GM19099 (cell line): ENCODE measurements around the gene SLX9.

Experiments
- POLR2A ChIP-seq: IDR thresholded peaks from 3 replicates; pipeline ENCODE4 v1.6.1; 2011; ENCODE audit warnings: low read depth; ENCODE audit not compliant: insufficient read length; ENCODE audit errors: extremely low read depth

Gene SLX9

GRCh38 chr21:44977616-44978340 is 37.9 kb downstream of the SLX9 start:
- TF ChIP-seq POLR2A: no peak

- no peak for TF ChIP-seq POLR2A
Measured at GRCh38 chr21:44979687-44980561, 40.1 kb downstream of the SLX9 start.

DNA sequence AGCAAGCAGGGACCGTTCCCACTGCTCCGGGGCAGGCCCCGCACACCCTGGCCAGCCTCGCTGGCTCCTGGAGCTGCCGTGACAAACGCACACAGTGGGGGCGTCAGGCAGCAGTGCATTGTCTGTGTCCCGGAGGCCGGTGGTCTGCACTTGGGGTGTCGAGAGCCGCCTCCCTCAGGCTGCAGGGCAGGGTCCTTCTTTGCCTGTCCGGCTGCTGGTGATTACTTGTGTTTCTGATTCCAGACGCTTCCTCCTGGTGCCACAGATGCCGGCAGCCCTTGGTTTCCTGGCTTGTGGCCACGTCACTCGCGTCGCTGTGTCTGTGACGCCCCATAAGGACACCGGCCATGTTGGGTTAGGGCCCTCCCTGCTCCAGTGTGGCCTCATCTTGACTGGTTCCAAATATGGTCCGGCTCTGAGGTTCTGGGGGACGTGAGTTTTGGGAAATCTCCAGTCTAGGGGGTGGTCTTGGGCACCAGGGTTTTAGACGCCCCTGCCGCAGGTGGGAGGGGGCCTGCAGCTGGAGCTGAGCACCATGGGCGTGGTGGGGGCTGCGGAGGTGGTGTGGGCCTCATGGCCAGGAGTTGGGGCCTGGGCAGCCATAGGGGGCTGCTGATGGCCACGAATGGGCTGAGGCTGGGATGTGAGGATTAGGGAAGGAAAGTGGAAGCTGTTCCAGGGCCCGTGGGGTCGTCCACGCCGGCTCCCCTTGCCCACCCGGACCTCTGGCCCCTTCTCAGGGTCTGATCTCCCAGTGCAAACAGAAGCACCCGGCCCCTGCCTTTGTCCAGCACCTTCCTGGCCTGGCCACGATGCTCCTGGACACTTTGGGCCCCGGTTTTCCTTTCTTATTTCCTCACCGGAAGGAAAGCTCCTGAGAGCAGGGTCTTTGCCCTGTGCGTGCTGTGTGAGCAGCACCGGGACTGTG is 41.0 kb downstream of the SLX9 start:
- no peak for TF ChIP-seq POLR2A

DNA sequence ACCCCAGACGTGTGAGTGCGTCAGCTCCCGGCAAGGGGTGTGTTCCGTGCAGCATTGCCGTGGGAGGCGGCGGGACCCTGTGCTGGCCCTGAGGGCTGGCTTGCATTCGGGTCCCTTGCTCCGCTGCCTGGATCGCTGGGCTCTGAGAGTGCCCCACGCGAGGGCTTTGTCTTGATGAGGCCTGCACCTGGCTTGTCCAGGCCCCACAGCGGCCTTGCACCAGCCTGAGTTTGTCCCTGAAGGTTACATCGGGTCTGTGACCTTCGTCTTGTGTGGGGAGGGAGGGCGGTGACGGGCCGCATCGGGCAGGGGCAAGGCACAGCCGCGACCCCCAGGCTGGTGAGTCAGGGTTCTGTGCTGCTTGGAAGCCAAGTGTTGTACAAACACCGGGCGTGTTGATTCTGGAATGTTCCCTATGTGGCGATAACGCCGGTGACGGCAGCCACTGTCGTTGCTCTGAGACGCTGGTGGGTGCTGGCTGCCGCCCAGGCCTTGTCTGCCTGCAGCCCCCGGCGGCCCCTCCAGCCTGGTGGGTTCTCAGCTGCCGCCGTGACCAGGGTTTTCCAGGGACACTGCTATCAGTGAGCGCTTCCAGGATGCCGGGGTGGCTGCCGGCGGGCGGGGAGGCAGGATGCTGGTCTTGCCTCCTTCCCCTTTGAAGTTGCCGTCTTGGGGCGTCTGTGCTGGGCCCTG is 42.9 kb downstream of the SLX9 start:
- TF ChIP-seq POLR2A: no peak

GRCh38 chr21:44983421-44984206 is 43.8 kb downstream of the SLX9 start:
- no peak for TF ChIP-seq POLR2A

GRCh38 chr21:44984428-44984791 is 44.6 kb downstream of the SLX9 start:
- TF ChIP-seq POLR2A: no peak

DNA sequence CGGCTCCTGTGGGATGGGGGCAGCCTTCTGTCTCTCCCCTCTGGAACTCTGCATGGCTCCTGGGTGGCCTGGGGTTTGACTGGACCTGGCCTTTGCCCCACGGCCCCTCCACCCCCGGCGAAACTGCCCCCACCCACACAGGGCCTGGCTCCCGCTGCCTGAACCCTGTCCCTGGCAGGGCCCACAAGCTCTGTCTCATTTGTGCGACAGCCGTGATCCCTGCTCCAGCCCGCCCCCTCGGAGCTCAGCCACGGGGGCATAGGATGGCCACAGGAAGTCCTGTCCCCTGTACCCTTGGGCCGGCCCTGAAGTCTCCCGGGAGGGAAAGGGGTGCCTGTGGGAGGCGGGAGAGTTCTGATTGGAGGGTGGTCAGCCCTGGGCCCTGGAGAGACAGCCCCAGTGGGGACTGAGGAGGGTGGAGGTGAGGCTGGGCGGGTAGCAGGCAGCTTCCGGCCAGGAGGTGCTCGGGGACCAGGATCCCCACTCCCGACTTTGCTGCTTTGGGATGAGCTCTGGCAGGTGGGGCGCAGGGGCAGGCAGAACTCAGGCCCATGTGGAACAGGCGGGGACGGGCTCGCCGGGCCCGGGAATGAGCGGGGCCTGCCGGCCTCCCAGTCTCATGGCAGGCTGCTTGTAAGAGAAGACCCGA is 45.1 kb downstream of the SLX9 start:
- TF ChIP-seq POLR2A: no peak

DNA sequence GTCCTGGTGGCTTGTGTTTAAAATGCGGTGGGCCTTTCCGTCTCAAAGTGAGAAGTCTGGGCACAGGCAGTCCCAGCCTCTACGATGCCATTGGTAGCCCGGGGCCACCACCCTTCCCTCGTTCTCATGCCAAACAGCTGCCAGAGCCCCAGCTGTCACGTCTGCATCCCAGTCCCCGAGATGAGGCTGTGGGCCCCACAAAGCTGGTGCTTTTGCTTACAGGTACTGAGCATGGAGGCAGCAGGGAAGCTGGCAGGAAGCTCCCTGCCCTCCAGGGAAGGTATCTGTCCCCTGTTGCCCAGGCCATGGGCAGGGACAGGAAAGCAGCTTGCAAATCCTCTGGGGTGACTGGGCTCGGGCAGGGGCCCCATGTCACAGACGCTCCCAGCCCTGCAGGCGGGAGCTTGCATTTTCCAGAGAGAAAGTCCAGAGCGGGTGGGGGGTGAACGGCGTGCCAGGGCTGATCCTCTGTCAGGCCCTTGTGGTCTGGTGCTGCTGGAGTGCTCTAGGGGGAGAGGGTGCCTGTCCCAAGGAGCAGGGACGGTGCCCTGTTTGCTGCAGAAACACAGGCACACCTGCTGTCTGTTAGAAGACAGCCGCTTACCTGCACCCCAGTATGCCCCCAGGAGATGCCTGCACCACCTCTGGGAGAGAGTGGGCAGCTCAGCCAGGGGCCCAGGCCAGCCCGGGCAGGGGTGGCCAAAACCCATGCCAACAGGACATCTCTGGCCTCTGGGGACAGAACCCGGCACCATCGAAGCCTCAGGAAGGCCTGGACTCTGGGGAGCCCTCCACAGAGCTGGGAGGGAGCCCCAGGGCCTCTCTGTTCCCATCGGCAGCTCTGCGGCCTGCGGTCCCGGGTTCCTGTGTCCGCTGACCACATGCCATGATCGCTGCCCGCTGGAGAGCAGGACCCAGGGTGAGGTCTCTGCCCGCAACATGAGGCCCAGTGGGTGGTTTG is 45.9 kb downstream of the SLX9 start:
- TF ChIP-seq POLR2A: no peak

GRCh38 chr21:44986471-44987291 is 46.9 kb downstream of the SLX9 start:
- no peak for TF ChIP-seq POLR2A

DNA sequence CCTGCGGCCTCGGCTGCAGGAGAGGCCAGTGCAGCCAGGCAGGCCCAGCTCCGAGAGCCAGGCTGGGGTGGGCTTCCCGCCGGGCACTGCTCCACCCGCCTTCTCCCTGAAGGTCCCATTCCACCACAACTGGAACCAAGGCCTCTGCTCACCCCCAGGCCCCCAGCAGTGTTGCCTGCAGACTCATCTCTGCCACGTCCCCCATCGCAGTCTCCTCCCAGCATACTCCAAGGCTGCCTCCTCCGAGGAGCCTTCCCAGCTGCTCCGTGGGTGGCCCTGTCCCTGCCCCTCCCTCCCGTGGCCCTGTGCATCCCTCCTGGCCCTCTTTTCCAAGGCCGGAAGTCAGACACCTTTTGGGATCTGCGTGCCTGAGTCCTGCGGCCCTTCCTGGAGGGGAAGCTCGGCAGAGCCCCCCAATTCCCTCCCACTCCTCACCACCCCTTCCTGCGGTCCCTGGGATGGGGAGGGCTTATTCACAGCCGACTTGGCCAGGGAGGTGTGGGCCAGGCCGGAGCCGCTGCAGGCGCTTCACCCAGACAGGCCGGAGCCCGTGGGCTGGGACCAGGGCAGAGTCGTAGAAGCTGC is 47.6 kb downstream of the SLX9 start:
- no peak for TF ChIP-seq POLR2A
